SK-N-SH (cell line): ENCODE results near the gene AFG3L2. TPM values are rescaled to one million over a fixed set of nuclear protein-coding genes. Genes with fewer than 3 reads are reported as not detected.

ENCODE experiments used
- CTCF ChIA-PET: fragments of 300-600, 350-600 bp; formaldehyde crosslinking; extraction: SDS; loops from one replicate; lab custom pipeline; 2021; lab: Yijun Ruan, JAX
- POLR2A ChIA-PET: fragments of 350-600 bp; sonication (Branson Sonifier 250); formaldehyde crosslinking; extraction: SDS; loops from one replicate; lab custom pipeline; 2020; ENCODE audit warnings: antibody characterized with exemption, inconsistent platforms; lab: Yijun Ruan, JAX
- DNase-seq: peaks from one replicate; pipeline ENCODE4 v3.0.0; 2012
- H2AFZ ChIP-seq: fragments of 200-600 bp; sonication (generic); 2 replicates; pipeline ENCODE4 v1.8.1; 2016; ENCODE audit warnings: antibody characterized with exemption, mild to moderate bottlenecking, low read depth
- H3F3A ChIP-seq: fragments of 200-600 bp; sonication (generic); replicated peaks from 2 replicates; pipeline ENCODE3; 2016; ENCODE audit warnings: antibody characterized with exemption, mild to moderate bottlenecking; ENCODE audit not compliant: insufficient read depth
- H3K27ac ChIP-seq, 2 experiments: fragments of 200-500 bp in 1 of 2; fragments of 200-600 bp in 1 of 2; sonication (Bioruptor generic) in 1 of 2; sonication (generic), shearing (Covaris generic) in 1 of 2; 2 replicates each; pipeline versions ENCODE4 v1.5.1 to v1.6.1; 2014 to 2016; ENCODE audit warnings: low read depth in 2 of 2, inconsistent platforms in 1 of 2, low read length in 1 of 2, mild to moderate bottlenecking in 1 of 2, mixed read lengths in 1 of 2
- H3K27me3 ChIP-seq: fragments of 200-600 bp; sonication (generic), shearing (Covaris generic); 2 replicates; pipeline ENCODE4 v1.6.1; 2016; ENCODE audit warnings: mixed run types; ENCODE audit not compliant: insufficient read depth
- H3K36me3 ChIP-seq, 2 experiments: fragments of 200-500 bp in 1 of 2; fragments of 200-600 bp in 1 of 2; sonication (Bioruptor generic) in 1 of 2; sonication (generic) in 1 of 2; replicated peaks in 1 of 2; 2 replicates each; pipeline versions ENCODE3 to v1.5.1; 2014 to 2016; ENCODE audit warnings: low read length in 1 of 2, mild to moderate bottlenecking in 1 of 2; ENCODE audit not compliant: insufficient read depth in 2 of 2, control insufficient read depth in 1 of 2
- H3K4me1 ChIP-seq, 2 experiments: fragments of 200-500 bp in 1 of 2; fragments of 200-600 bp in 1 of 2; sonication (Bioruptor generic) in 1 of 2; sonication (generic), shearing (Covaris generic) in 1 of 2; 2 replicates each; pipeline versions ENCODE4 v1.5.1 to v1.6.1; 2014 to 2016; ENCODE audit warnings: low read depth in 1 of 2, low read length in 1 of 2, mixed run types in 1 of 2; ENCODE audit not compliant: insufficient read depth in 2 of 2, control insufficient read depth in 1 of 2
- H3K4me2 ChIP-seq: fragments of 200-600 bp; sonication (generic), shearing (Covaris generic); 2 replicates; pipeline ENCODE4 v1.6.1; 2017; ENCODE audit warnings: mixed run types
- H3K4me3 ChIP-seq, 2 experiments: fragments of 200-500 bp in 1 of 2; fragments of 200-600 bp in 1 of 2; sonication (Bioruptor generic) in 1 of 2; sonication (generic), shearing (Covaris generic) in 1 of 2; 2 replicates each; pipeline versions ENCODE4 v1.5.1 to v1.8.1; 2014 to 2016; ENCODE audit warnings: low read depth in 2 of 2, inconsistent platforms in 1 of 2, low read length in 1 of 2, mild to moderate bottlenecking in 1 of 2, mixed read lengths in 1 of 2, moderate library complexity in 1 of 2
- H3K79me2 ChIP-seq: fragments of 200-600 bp; sonication (generic); 2 replicates; pipeline ENCODE4 v1.8.1; 2017; ENCODE audit warnings: mild to moderate bottlenecking; ENCODE audit not compliant: insufficient read depth
- H3K9ac ChIP-seq: fragments of 200-600 bp; sonication (generic); 2 replicates; pipeline ENCODE4 v1.6.1; 2017; ENCODE audit warnings: mixed run types
- H3K9me2 ChIP-seq: fragments of 200-600 bp; sonication (generic); 2 replicates; pipeline ENCODE4 v1.6.1; 2017; ENCODE audit warnings: mixed run types
- H3K9me3 ChIP-seq: fragments of 200-600 bp; sonication (generic); 2 replicates; pipeline ENCODE4 v1.6.1; 2017; ENCODE audit warnings: mixed run types, mild to moderate bottlenecking, moderate library complexity
- H4K20me1 ChIP-seq: fragments of 200-600 bp; sonication (generic); 2 replicates; pipeline ENCODE4 v1.6.1; 2017; ENCODE audit warnings: mild to moderate bottlenecking, mixed run types; ENCODE audit not compliant: insufficient read depth
- CHD2 ChIP-seq: fragments of 150-350 bp; IDR thresholded peaks from 2 replicates; pipeline ENCODE4 v1.6.1; 2018; ENCODE audit warnings: low read length; ENCODE audit not compliant: partially characterized antibody
- ELF1 ChIP-seq: IDR thresholded peaks from 2 replicates; pipeline ENCODE4 v1.4.0; 2012
- EP300 ChIP-seq, 2 experiments: IDR thresholded peaks; 2 replicates each; pipeline versions ENCODE4 v1.4.0 to v1.6.1; 2012; ENCODE audit warnings: borderline replicate concordance in 1 of 2, low read depth in 1 of 2, low read length in 1 of 2
- EZH2phosphoT487 ChIP-seq: fragments of 200-600 bp; sonication (generic); IDR thresholded peaks from 2 replicates; pipeline ENCODE4 v1.6.1; 2017; ENCODE audit warnings: low read depth, mixed run types, mild to moderate bottlenecking, antibody characterized with exemption, moderate library complexity, borderline replicate concordance
- GABPA ChIP-seq: IDR thresholded peaks from 2 replicates; pipeline ENCODE4 v1.4.0; 2012; ENCODE audit warnings: low read depth, mild to moderate bottlenecking
- IRF3 ChIP-seq: fragments of 150-350 bp; IDR thresholded peaks from 2 replicates; pipeline ENCODE4 v1.6.1; 2016; ENCODE audit warnings: mild to moderate bottlenecking, low read depth, low read length
- JUND ChIP-seq: IDR thresholded peaks from 2 replicates; pipeline ENCODE4 v1.4.0; 2012
- MAX ChIP-seq: IDR thresholded peaks from 2 replicates; pipeline ENCODE4 v1.4.0; 2012; ENCODE audit warnings: low read depth
- NRF1 ChIP-seq: IDR thresholded peaks from 2 replicates; pipeline ENCODE4 v1.6.1; 2012; ENCODE audit warnings: low read depth, mild to moderate bottlenecking, low read length
- RAD21 ChIP-seq: IDR thresholded peaks from 2 replicates; pipeline ENCODE4 v1.6.1; 2012; ENCODE audit warnings: mild to moderate bottlenecking, low read length
- RCOR1 ChIP-seq: fragments of 150-350 bp; IDR thresholded peaks from 2 replicates; pipeline ENCODE4 v1.6.1; 2017; ENCODE audit warnings: antibody characterized with exemption, low read length
- RFX5 ChIP-seq: IDR thresholded peaks from 2 replicates; pipeline ENCODE4 v1.6.1; 2012; ENCODE audit warnings: mild to moderate bottlenecking, improper control_type of control experiment, low read length
- TAF1 ChIP-seq: IDR thresholded peaks from 2 replicates; pipeline ENCODE4 v1.6.1; 2012; ENCODE audit warnings: low read depth, mild to moderate bottlenecking, low read length, moderate library complexity, borderline replicate concordance
- TCF12 ChIP-seq: IDR thresholded peaks from 2 replicates; pipeline ENCODE4 v1.4.0; 2012
- USF1 ChIP-seq: IDR thresholded peaks from 2 replicates; pipeline ENCODE4 v1.4.0; 2012; ENCODE audit warnings: low read depth, borderline replicate concordance
- USF2 ChIP-seq: fragments of 150-350 bp; IDR thresholded peaks from 2 replicates; pipeline ENCODE4 v1.6.1; 2017; ENCODE audit warnings: antibody characterized with exemption, low read length, low read depth, borderline replicate concordance
- WGBS: methylation state at CpG from one replicate; pipeline ENCODE4 v1.1.6; 2017; ENCODE audit warnings: low lambda C conversion rate; 5-methylcytosine and 5-hydroxymethylcytosine counted together
- polyA plus RNA-seq, 3 experiments: library from polyadenylated mRNA; depleted of rRNA; stranded (reverse); fragments of >200 nt; gene quantifications; 2 replicates each; pipeline ENCODE4 v1.2.3, GENCODE V29; 2012

AFG3L2 gene
- polyA plus RNA-seq, 1 of the 3 experiments (the other 2 are of a cell fraction), result 26.0 TPM

DNA sequence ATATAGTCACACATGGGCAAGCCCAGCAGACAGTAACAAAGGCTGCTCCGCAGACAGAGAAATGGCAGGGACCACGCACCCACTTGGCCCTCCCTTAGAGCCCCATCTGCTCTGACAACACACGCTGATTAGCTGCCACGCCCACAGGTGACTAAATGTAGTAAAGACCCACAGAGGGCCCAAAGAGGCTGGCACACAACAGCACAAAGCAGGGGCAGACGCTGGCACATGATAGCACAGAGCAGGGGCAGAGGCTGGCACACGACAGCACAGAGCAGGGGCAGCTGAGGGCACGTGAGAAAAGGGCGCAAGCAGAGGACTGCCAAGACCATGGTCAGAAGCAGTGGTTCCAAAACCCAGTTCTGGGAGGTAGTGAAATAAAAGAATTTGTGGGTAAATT lies 10.6 kb downstream of the AFG3L2 start:
- Histone ChIP-seq H2AFZ (no peak overlapping the region), H3K9me2 (no peaks in the 10 kb centered on the region)
- POLR2A ChIA-PET, result no interaction called here
- 96% methylated on average over 8 of the region's 8 CpGs for WGBS
- CTCF ChIA-PET, result interaction anchor here (1.6 kb wide), 1 partner anchor 39 kb away, joined by 4 read pairs; no protein-coding TSS in a partner anchor
- TF ChIP-seq JUND (no peak), TCF12 (no peak), RFX5 (no peak), RCOR1 (no peak), RAD21 (no peak), GABPA (no peak), EP300 (IDR thresholded peaks at IDR 0.05; ENCODE audit: borderline replicate concordance in 1 of 2, low read depth in 1 of 2, low read length in 1 of 2) (no peak), EZH2phosphoT487 (no peak), NRF1 (no peak), IRF3 (no peak), ELF1 (no peak), MAX (no peak), CHD2 (no peak), TAF1 (no peak), USF2 (no peak), USF1 (no peak)
- TF ChIP-seq, all 33 proteins: peak for 0
- Histone ChIP-seq H3K27me3 (no peaks in the 10 kb centered on the region), H3K9me3 (no peaks in the 10 kb centered on the region), H3K79me2 (peaks cover 46% of the 10 kb centered on the region), H3K36me3 (peaks cover 46 to 47% of the 10 kb centered on the region in 2 experiments), H4K20me1 (no peaks in the 10 kb centered on the region; the same call in 1 of the 2 replicates), H3K4me2 (no peak overlapping the region), H3K4me1 (peaks cover 0 to 9% of the 10 kb centered on the region in 2 experiments; a peak in 2 of 4 replicates), H3K4me3 (no peak overlapping the region), H3F3A (peaks cover 5% of the 10 kb centered on the region), H3K9ac (no peak overlapping the region), H3K27ac (no peak overlapping the region)
- no peak for DNase-seq
